Measurements from ENCODE around the gene ABCC8. TPM values are rescaled to one million over a fixed set of nuclear protein-coding genes. Genes with fewer than 3 reads are reported as not detected.

ABCC8 gene
- total and polyA plus RNA-seq, 2 donors (not counting 1 experiment from before 2014, with no cell fraction given) = 0.03 to 0.17 TPM

DNA sequence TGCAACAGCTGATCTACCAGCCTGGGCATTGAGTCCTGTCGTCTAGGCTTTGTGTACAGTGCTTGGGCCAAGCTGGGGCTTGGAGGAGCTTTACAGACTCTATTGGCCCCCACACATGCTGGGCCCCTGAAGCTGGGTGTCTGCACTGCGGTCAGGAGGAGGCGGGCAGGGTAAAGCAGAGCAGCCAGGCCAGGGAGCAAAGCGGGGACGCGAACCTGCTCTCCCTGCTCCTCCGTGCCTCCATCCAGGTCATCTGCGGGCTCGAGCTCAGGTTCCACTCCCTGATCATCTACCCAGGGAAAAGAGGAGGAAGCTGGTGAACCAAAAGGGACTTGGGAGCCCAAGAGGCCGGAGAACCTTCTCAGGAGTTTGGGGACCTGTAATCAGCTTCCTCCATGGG lies 40.5 kb upstream of the ABCC8 start:
- H3K4me1 ChIP-seq (ENCODE audit: control insufficient read depth in 2 of 2, insufficient read depth in 2 of 2, low read length in 2 of 2) = no peaks in the 10 kb centered on the region
- TF ChIP-seq, protein P1, sequence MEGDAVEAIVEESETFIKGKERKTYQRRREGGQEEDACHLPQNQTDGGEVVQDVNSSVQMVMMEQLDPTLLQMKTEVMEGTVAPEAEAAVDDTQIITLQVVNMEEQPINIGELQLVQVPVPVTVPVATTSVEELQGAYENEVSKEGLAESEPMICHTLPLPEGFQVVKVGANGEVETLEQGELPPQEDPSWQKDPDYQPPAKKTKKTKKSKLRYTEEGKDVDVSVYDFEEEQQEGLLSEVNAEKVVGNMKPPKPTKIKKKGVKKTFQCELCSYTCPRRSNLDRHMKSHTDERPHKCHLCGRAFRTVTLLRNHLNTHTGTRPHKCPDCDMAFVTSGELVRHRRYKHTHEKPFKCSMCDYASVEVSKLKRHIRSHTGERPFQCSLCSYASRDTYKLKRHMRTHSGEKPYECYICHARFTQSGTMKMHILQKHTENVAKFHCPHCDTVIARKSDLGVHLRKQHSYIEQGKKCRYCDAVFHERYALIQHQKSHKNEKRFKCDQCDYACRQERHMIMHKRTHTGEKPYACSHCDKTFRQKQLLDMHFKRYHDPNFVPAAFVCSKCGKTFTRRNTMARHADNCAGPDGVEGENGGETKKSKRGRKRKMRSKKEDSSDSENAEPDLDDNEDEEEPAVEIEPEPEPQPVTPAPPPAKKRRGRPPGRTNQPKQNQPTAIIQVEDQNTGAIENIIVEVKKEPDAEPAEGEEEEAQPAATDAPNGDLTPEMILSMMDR (IDR thresholded peaks at IDR 0.05) = no peak
- TF ChIP-seq EZH2 (IDR thresholded peaks at IDR 0.05; ENCODE audit: borderline replicate concordance, insufficient read depth, low read depth, low read length, poor library complexity, severe bottlenecking) = no peak
- H3K36me3 ChIP-seq (replicated peaks in 1 of 2; ENCODE audit: control extremely low read depth in 1 of 2, control insufficient read depth in 1 of 2, extremely low read depth in 1 of 2, insufficient read depth in 2 of 2, low read length in 1 of 2) = no peaks in the 10 kb centered on the region
- H3K4me3 Mint-ChIP-seq = no peak overlapping the region
- DNase-seq = no peak
- H2AFZ ChIP-seq (ENCODE audit: insufficient read depth, low read depth, low read length, poor library complexity, severe bottlenecking) = no peak overlapping the region
- no peak overlapping the region for H3K4me3 ChIP-seq (ENCODE audit: control extremely low read depth in 1 of 5, extremely low read depth in 1 of 5, insufficient read depth in 1 of 5, low read depth in 2 of 5, low read length in 4 of 5)
- H3K27ac Mint-ChIP-seq = no peak overlapping the region
- no peak overlapping the region for H3K9ac ChIP-seq (ENCODE audit: low read length)
- no peak overlapping the region for H3K4me2 ChIP-seq (replicated peaks; ENCODE audit: low read depth, low read length, poor library complexity, severe bottlenecking)
- ATAC-seq (ENCODE audit: low read depth) = no peak
- WGBS (ENCODE audit: insufficient coverage) = 84% methylated on average over 8 of the region's 10 CpGs
- H3K4me1 Mint-ChIP-seq = no peaks in the 10 kb centered on the region
- intact Hi-C loops (cut with micrococcal nuclease) = no loop called here
- H3K27ac ChIP-seq (ENCODE audit: low read length in 2 of 2) = no peak overlapping the region
- no peaks in the 10 kb centered on the region for H3K9me3 Mint-ChIP-seq (ENCODE audit: insufficient read depth)
- H3K9me3 ChIP-seq (ENCODE audit: control extremely low read depth in 1 of 3, control insufficient read depth in 2 of 3, insufficient read depth in 1 of 3, low read length in 2 of 3) = no peaks in the 10 kb centered on the region
- H4K20me1 ChIP-seq (ENCODE audit: control insufficient read depth, insufficient read depth, low read length, poor library complexity, severe bottlenecking) = no peaks in the 10 kb centered on the region
- peaks cover 0 to 2% (median 0%) of the 10 kb centered on the region in 4 experiments for H3K27me3 ChIP-seq (replicated peaks in 1 of 4; ENCODE audit: control extremely low read depth in 1 of 4, control insufficient read depth in 3 of 4, insufficient read depth in 4 of 4, low read length in 3 of 4)
- peaks cover 13% of the 10 kb centered on the region for H3K27me3 Mint-ChIP-seq
- ChIA-PET CTCF (interaction anchor here (1.7 kb wide), 1 partner anchor 134 kb away, joined by 5 read pairs; no protein-coding TSS in a partner anchor), POLR2A (no interaction called here)
- no peaks in the 10 kb centered on the region for H3K79me2 ChIP-seq (ENCODE audit: control insufficient read depth, insufficient read depth, low read length)

DNA sequence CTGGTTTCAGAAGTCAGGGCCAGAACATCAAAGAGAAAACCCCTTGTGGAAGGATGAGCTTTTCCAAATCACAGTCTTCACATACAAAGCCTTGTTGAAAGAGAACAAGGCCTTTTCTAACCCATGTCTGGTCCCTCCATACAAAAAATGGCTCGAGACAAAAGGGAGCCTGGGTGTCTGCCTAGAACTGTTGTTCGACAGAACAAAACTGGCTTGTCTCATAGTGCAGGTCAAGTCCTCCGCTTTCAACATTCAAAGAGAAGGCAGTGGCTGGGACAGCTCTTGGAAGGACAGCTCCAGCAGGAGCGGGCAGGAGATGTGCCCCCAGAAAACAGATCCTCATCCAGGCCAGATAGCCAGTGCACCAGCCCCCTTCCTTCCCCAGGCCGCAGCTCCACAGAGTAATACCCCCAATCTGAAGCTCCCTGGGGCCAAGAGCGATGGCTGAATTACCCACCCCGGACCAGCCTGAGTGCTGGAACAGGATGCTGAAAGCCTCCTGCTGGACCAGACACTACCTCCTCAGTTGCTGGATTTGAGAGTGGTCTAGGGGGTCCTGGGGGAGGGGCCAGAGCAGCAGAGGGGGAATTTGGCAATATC lies 40.0 kb upstream of the ABCC8 start:
- no peak overlapping the region for H3K9ac ChIP-seq (ENCODE audit: low read length)
- no peak overlapping the region for H2AFZ ChIP-seq (ENCODE audit: insufficient read depth, low read depth, low read length, poor library complexity, severe bottlenecking)
- no peaks in the 10 kb centered on the region for H3K36me3 ChIP-seq (replicated peaks in 1 of 2; ENCODE audit: control extremely low read depth in 1 of 2, control insufficient read depth in 1 of 2, extremely low read depth in 1 of 2, insufficient read depth in 2 of 2, low read length in 1 of 2)
- H4K20me1 ChIP-seq (ENCODE audit: control insufficient read depth, insufficient read depth, low read length, poor library complexity, severe bottlenecking) = no peaks in the 10 kb centered on the region
- ATAC-seq (ENCODE audit: low read depth) = no peak
- H3K9me3 ChIP-seq (ENCODE audit: control extremely low read depth in 1 of 3, control insufficient read depth in 2 of 3, insufficient read depth in 1 of 3, low read length in 2 of 3) = no peaks in the 10 kb centered on the region
- TF ChIP-seq EZH2 (IDR thresholded peaks at IDR 0.05; ENCODE audit: borderline replicate concordance, insufficient read depth, low read depth, low read length, poor library complexity, severe bottlenecking) = no peak
- TF ChIP-seq, protein P1 (IDR thresholded peaks at IDR 0.05) = no peak
- H3K4me1 ChIP-seq (ENCODE audit: control insufficient read depth in 2 of 2, insufficient read depth in 2 of 2, low read length in 2 of 2) = no peaks in the 10 kb centered on the region
- Mint-ChIP-seq H3K4me3 (no peak overlapping the region), H3K9me3 (ENCODE audit: insufficient read depth) (no peaks in the 10 kb centered on the region), H3K4me1 (no peaks in the 10 kb centered on the region), H3K27ac (no peak overlapping the region), H3K27me3 (peaks cover 17% of the 10 kb centered on the region)
- WGBS (ENCODE audit: insufficient coverage) = 88% methylated on average over 6 of the region's 7 CpGs
- H3K27ac ChIP-seq (ENCODE audit: low read length in 2 of 2) = no peak overlapping the region
- no peaks in the 10 kb centered on the region for H3K79me2 ChIP-seq (ENCODE audit: control insufficient read depth, insufficient read depth, low read length)
- DNase-seq = no peak
- POLR2A ChIA-PET = no interaction called here
- intact Hi-C loops (cut with micrococcal nuclease) = no loop called here
- H3K4me3 ChIP-seq (ENCODE audit: control extremely low read depth in 1 of 5, extremely low read depth in 1 of 5, insufficient read depth in 1 of 5, low read depth in 2 of 5, low read length in 4 of 5) = no peak overlapping the region
- H3K27me3 ChIP-seq (replicated peaks in 1 of 4; ENCODE audit: control extremely low read depth in 1 of 4, control insufficient read depth in 3 of 4, insufficient read depth in 4 of 4, low read length in 3 of 4) = peaks cover 0 to 2% (median 0%) of the 10 kb centered on the region in 4 experiments
- H3K4me2 ChIP-seq (replicated peaks; ENCODE audit: low read depth, low read length, poor library complexity, severe bottlenecking) = no peak overlapping the region
- CTCF ChIA-PET = interaction anchor here (1.7 kb wide), 1 partner anchor 133 kb away, joined by 5 read pairs; no protein-coding TSS in a partner anchor

Data from B cell (primary cell).